VCaP (cell line): ENCODE results near the gene UBE2L3.
"Not testable (repeated sequence)": the region's sequence is repeated elsewhere in the genome, so short reads cannot be mapped to it uniquely, and the experiment has no call there.

ENCODE experiments used
- H3K27ac ChIP-seq: fragments of 450-650 bp; 2 replicates; pipeline ENCODE4 v1.5.1; 2017
- CTCF ChIP-seq: fragments of 450-650 bp; conservative IDR thresholded peaks from 2 replicates; pipeline ENCODE4 v1.5.1; 2017; ENCODE audit warnings: mild to moderate bottlenecking, moderate library complexity

Gene UBE2L3

DNA sequence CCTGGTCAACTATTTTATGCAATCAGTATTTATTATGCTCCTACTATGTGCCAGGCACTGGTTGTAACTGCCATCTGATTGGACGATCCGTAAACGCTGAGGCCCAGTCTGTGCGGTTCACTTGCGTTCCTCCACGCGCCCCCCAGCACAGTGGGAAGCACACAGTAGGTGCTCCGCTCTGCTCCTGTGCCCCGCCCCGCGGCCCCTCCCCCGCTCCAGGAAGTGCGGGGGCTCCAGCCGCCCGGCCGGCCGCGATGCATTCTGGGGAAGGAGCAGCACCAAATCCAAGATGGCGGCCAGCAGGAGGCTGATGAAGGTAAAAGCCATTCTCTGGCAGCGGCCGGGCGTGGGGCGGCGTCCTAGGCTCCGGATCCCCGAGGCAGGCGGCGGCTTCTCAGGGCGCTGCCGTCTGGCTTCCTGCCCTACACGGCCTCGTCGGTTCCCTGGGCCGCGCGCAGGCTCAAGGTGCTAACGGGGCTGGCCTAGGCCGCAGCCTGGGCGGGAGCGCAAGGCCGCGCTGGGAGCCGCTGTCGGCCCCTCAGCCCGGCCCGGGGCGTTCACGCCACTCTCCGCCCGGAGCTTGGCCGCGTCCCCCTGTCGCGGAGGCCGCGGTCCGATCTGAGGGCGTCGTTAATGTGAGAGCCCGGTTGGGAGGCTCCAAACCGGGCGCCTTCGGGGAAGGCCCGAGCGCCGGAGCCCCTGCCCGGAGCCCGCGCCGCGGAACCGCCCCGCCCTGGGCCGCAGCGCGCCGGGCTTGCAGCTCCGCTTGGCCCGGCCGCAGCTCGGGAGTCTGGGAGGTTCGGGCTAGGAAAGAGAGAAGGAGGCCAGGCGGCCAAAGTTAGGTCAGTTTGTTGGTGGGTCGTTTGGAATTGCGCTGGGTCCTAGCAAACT, at the start of gene UBE2L3:
UBE2L3 (plus strand) TSS at position 259 of the 891 bp plus-strand sequence; CDS start at position 290, 31 bp downstream.
- no peak for TF ChIP-seq CTCF
- peak within 1 kb of the TSS; percentile 98 for H3K27ac ChIP-seq

DNA sequence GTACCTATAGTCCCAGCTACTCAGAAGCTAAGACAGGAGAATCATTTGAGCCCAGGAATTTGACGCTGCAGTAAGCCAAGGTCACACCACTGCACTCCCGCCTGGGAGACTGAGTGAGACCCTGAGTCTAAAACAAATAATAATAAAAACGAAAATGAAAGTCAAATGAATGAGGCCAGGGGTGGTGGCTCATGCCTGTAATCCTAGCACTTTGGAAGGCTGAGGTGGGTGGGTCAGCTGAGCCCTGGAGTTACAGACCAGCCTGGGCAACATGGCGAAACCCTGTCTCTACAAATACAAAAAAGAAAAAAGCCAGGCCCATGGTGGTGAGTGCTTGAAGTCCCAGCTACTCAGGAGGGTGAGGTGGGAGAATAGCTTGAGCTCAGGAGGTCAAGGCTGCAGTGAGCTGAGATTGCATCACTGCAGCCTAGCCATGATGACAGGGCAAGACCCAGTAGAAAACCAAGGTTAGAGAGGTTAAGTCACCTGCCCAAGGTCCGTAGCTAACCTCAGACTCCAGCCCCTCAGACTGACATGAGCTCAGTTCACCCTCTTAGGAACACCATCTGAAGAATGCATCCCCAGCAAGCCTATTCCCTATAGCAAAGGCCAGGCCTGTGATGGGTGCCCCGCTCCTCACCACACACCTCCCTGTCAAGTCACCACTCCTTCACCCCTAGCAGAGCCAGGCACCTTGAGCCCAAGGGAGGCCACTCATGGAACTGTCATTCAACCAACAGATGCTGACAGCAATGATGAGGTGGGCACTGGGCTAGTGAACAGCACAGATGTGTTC, 40.6 kb upstream of the UBE2L3 start:
- H3K27ac ChIP-seq: not testable (repeated sequence)

GRCh38 chr22:21531525-21531924, 36.0 kb upstream of the UBE2L3 start:
- H3K27ac ChIP-seq: not testable (repeated sequence)

DNA sequence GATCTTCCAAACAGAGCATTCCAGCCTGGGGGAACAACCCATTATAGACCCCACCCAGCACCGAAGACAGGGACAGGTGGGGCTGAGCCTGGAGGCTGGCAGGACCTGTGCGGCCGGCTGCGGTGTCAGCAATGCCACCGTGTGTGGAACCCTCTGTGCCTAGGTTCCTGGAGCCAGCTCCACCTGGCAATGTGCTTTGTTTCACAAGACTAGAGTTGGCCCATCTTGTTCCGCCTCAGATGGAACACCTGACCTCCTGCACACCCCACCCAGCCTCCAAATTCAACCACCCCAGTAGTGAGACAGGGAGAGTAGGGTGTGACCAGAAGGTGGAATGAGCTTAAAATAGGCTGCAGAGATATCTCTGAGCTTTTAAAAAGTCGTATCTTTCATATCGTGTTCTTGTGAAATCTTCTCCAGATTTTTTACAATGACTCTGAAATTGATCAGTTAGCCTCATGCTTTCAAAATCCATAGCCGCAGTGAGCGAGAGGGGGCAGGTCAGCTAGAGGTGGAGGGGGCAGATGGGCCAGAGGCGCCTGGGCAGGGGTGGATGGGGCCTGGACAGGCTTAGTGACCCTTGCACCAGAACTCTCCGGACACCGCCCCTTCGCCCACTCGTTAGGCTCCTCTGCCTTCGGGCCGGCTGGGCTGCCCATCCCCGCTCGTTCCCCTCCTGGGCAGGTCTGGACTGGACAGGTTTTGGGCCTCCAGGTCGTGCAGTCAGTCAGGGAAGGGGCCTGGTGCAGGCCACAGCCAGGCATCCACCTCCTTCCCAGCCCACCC, 34.5 kb upstream of the UBE2L3 start:
- H3K27ac ChIP-seq: not testable (repeated sequence)

DNA sequence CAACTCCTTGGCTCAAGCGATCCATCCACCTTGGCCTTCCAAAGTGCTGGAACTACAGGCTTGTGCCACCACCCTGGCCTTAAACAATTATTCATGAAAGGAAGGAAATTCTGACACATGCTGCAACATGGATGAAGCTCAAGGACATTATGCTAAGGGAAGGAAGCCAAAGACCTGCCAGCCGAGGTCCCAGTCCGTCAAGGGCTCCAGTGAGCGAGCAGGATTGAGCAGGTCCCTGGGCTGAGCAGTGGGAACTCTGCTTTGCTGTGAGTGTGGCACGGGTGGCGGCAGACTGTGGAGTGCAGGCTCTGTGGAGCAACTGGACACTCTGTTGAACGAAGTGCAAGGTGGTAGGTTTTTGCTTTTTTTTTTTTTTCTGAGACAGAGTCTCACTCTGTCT, 27.7 kb upstream of the UBE2L3 start:
- not testable (repeated sequence) for H3K27ac ChIP-seq

DNA sequence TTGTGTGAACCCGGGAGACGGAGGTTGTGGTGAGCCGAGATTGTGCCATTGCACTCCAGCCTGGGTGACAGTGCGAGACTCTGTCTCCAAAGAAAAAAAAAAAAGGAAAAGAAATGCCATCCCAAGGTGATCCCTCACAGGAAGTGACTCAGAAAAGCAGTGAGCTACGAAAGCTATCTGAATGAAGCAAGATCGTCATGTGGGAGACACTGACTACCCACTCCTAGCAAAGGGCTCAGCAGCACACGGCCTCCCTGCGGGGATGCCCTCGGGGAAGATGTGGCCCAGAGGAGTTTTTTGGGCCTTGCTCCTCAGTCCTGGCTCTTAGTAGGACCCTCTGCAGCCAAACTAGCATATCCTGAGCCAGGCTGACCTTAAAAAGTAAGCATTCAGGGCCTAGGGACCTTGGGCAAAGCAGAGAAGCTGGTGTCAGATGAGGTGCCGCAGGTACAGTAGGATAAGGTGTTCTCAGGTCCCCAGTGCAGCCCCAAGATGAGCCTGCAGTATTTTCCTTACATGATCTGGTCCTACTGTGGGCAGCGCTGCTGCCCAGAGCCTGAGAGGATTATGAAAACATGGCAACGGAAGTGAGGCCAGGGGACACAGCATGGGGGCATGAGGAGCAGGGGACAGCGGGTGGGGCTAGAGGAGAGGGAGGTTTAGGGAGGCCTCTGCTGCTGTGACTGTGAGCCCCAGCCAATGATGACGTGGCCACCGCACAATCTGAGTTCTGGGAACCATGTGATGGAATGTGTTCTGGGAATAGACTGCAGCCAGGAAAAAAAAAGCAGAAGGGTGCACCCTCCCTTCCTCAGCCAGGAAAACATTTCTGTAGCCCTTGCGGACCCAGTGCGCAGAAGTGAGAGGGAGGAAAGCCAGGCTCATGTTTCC, 22.8 kb upstream of the UBE2L3 start:
- not testable (repeated sequence) for H3K27ac ChIP-seq

DNA sequence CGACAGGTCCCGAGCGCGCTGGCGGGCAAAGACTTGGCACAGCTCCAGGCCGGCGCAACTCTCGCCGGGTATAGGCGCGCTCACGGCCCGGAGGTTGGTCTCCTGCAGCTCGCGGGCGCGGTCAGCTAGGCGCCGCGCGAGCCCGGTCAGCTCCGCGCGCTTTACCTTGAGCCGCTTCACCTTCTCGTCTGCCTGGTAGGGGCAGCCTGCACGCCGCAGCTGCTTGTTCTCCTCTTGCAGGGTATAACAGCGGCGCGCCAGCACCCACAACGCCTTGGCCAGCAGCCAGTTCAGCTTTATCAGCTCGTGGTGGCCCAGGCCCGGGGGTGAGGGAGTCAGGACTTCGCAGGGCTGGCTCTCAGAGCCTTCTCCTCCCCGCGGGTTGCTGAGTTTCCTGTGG, 18.0 kb upstream of the UBE2L3 start:
- H3K27ac ChIP-seq: not testable (repeated sequence)

GRCh38 chr22:21550008-21550677, 17.4 kb upstream of the UBE2L3 start:
- H3K27ac ChIP-seq: not testable (repeated sequence)

GRCh38 chr22:21550678-21551047, 16.9 kb upstream of the UBE2L3 start:
- not testable (repeated sequence) for H3K27ac ChIP-seq

DNA sequence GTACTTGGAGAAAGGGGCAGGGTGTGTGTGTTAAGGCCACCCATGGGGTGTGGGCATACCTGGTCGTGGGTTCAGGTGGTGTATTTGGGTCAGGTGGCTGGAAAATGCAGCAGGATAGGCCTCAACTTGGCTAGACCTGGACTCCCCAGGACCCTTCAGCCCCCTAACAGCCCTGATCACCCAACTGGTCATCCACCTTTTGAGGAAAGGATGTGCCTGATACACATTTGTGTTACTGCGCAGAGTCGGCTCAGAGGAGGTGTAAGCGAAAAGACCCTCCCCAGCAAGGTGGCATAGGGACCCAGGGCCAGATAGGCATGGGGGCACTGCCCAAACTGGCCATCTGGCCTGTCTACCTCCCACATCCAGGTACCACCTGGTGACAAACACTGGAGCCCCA, 16.2 kb upstream of the UBE2L3 start, which contains the start of gene RIMBP3C:
RIMBP3C (minus strand) TSS at position 101 of the 400 bp plus-strand sequence. CDS start 485 bp downstream, outside the sequence.
- not testable (repeated sequence) for H3K27ac ChIP-seq

DNA sequence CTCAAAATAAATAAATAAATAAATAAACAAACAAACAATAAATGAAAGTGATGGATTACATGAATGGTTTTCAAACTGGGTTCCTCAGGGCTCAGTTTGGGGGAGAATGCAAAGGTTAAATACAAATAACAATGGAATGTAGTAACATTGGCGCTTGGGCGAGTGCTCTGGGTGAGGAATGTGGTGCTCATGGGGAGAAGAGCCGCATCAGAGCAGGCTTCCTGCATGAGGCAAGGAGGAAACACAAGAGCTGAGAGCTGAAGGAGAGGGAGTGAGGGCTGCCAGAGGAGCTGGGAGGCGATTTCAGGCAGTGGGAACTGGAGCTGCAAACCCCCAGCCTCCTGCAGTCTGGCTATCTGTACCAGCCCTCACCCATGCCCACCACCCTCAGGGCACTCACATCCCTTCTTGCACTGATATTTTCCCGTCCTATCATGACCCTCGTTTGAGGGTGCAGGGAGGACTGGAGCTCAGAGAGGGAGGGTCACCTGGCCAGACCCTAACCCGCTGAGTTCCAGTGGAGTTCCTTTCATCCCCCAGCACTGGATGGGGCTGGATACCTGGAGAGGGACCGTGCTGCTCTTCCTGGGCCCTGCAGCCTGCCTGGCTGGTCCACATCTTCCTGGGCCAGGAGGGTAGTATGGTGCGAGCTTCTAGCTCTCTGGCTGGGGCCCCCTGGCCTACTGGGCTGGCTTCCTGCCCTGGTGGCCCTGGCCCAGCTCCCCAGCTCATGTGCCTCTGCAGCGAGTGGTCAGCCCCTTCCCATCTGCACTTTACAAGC, 8.0 kb upstream of the UBE2L3 start:
- H3K27ac ChIP-seq: not testable (repeated sequence)

DNA sequence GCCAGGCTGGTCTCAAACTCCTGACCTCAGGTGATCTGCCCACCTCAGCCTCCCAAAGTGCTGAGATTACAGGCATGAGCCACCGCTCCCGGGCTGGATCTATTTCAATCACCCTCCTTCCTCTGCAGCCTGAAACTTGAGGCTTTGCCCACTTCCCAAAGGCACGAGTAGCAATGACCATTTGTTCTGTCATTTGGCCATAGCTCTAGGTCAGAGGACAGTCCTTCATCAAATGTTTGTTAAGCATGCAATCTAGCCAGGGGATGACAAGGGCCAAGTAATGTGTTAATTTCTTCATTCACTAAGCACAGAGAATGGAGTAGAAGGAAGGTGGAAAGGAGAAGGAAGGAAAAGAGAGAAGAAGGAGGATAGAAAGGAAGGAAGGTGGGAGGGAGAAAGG, 6.9 kb upstream of the UBE2L3 start:
- H3K27ac ChIP-seq: not testable (repeated sequence)
